ENCODE measurements around the gene SPOCK3. TPM values are rescaled to one million over a fixed set of nuclear protein-coding genes. Genes with fewer than 3 reads are reported as not detected.
"Not testable (repeated sequence)": the region's sequence is repeated elsewhere in the genome, so short reads cannot be mapped to it uniquely, and the experiment has no call there.

Gene SPOCK3
- total and polyA plus RNA-seq, 10 of the 15 experiments (the other 5 are each of a cell fraction or from before 2014, with no cell fraction given), result 0.06 to 0.39 (median 0.09) TPM; not detected in 5

GRCh38 chr4:166739215-166739614, 495.1 kb downstream of the SPOCK3 start:
- H3K4me2 ChIP-seq (ENCODE audit: control insufficient read depth, insufficient read depth); H3K27me3 ChIP-seq (replicated peaks in 1 of 2; ENCODE audit: control insufficient read depth in 2 of 2, insufficient read depth in 2 of 2, low read length in 1 of 2); H3K4me3 ChIP-seq; H2AFZ ChIP-seq (ENCODE audit: control insufficient read depth, low read depth, low read length); SMC1A ChIA-PET (ENCODE audit: uncharacterized antibody, unreplicated experiment); CTCF ChIA-PET; H3K4me1 ChIP-seq (ENCODE audit: control insufficient read depth, insufficient read depth, low read length); in situ Hi-C loops (cut with MboI); H4K20me1 ChIP-seq (ENCODE audit: control insufficient read depth, insufficient read depth); H3K79me2 ChIP-seq (ENCODE audit: control insufficient read depth, insufficient read depth, low read length); ATAC-seq; intact Hi-C loops (cut with micrococcal nuclease; ENCODE audit: unreplicated experiment); FAIRE-seq; H3K36me3 ChIP-seq (ENCODE audit: control insufficient read depth in 2 of 2, insufficient read depth in 2 of 2, low read length in 1 of 2); BruUV-seq (replicated peaks); POLR2A ChIA-PET; H3K9me3 ChIP-seq (replicated peaks; ENCODE audit: control insufficient read depth, insufficient read depth, low read length); H3K27ac ChIP-seq (ENCODE audit: control insufficient read depth, insufficient read depth); H3K9ac ChIP-seq (ENCODE audit: control insufficient read depth, insufficient read depth, low read length); DNase-seq (ENCODE audit: low read depth, low spot score); RAD21 ChIA-PET (ENCODE audit: unreplicated experiment): not testable (repeated sequence)
- 74% methylated on average over 4 of the region's 4 CpGs for WGBS (ENCODE audit: insufficient coverage, insufficient replicate concordance, low lambda C conversion rate, missing lambda C conversion rate)

- in situ Hi-C loops (cut with MboI), result no loop called here
- SMC1A ChIA-PET (ENCODE audit: uncharacterized antibody, unreplicated experiment), result interaction anchor here (1.0 kb wide), 1 partner anchor 15 kb away, joined by 3 read pairs; no protein-coding TSS in a partner anchor
- Histone ChIP-seq H3K9me3 (replicated peaks; ENCODE audit: control insufficient read depth, insufficient read depth, low read length) (no peaks in the 10 kb centered on the region; the same call in 2 of the 3 replicates), H3K36me3 (ENCODE audit: control insufficient read depth in 2 of 2, insufficient read depth in 2 of 2, low read length in 1 of 2) (no peaks in the 10 kb centered on the region), H3K9ac (ENCODE audit: control insufficient read depth, insufficient read depth, low read length) (no peak overlapping the region), H3K4me1 (ENCODE audit: control insufficient read depth, insufficient read depth, low read length) (no peaks in the 10 kb centered on the region), H3K4me2 (ENCODE audit: control insufficient read depth, insufficient read depth) (no peak overlapping the region), H3K4me3 (no peak overlapping the region), H3K79me2 (ENCODE audit: control insufficient read depth, insufficient read depth, low read length) (no peaks in the 10 kb centered on the region), H3K27ac (ENCODE audit: control insufficient read depth, insufficient read depth) (no peak overlapping the region), H4K20me1 (ENCODE audit: control insufficient read depth, insufficient read depth) (no peaks in the 10 kb centered on the region), H3K27me3 (replicated peaks in 1 of 2; ENCODE audit: control insufficient read depth in 2 of 2, insufficient read depth in 2 of 2, low read length in 1 of 2) (no peaks in the 10 kb centered on the region), H2AFZ (ENCODE audit: control insufficient read depth, low read depth, low read length) (no peak overlapping the region)
- no TSS peak for BruUV-seq (replicated peaks)
- RAD21 ChIA-PET (ENCODE audit: unreplicated experiment), result no interaction called here
- POLR2A ChIA-PET, result no interaction called here
- ATAC-seq, result no peak
- no peak for DNase-seq (ENCODE audit: low read depth, low spot score)
- CTCF ChIA-PET, result no interaction called here
- intact Hi-C loops (cut with micrococcal nuclease; ENCODE audit: unreplicated experiment), result no loop called here
- FAIRE-seq, result no peak
- TF ChIP-seq ZNF622 (IDR thresholded peaks at IDR 0.05), result no peak
- no peak for TF ChIP-seq NR2C2 (IDR thresholded peaks at IDR 0.05; ENCODE audit: borderline replicate concordance, control insufficient read depth, insufficient read length, low read depth)
- no peak for TF ChIP-seq TARDBP (IDR thresholded peaks at IDR 0.05; ENCODE audit: borderline replicate concordance)
- TF ChIP-seq PAX5 (IDR thresholded peaks at IDR 0.05; ENCODE audit: borderline replicate concordance, low read depth, low read length), result no peak
- TF ChIP-seq CHD2 (IDR thresholded peaks at IDR 0.05; ENCODE audit: borderline replicate concordance, low read depth, low read length), result no peak
- TF ChIP-seq JUND (IDR thresholded peaks at IDR 0.05; ENCODE audit: low read depth, low read length), result no peak
- no peak for TF ChIP-seq MTA2 (IDR thresholded peaks at IDR 0.05; ENCODE audit: low read depth)
- TF ChIP-seq BACH1 (IDR thresholded peaks at IDR 0.05; ENCODE audit: borderline replicate concordance), result no peak
- no peak for TF ChIP-seq NRF1 (conservative IDR thresholded peaks at IDR 0.05; ENCODE audit: low read depth, low read length)
- TF ChIP-seq ATF2 (IDR thresholded peaks at IDR 0.05; ENCODE audit: low read length), result no peak
- TF ChIP-seq SUPT20H (IDR thresholded peaks at IDR 0.05; ENCODE audit: borderline replicate concordance, control insufficient read depth, low read depth, low read length), result no peak
Observed at GRCh38 chr4:166737430-166737829, 496.9 kb downstream of the SPOCK3 start.

Data from GM12878 (cell line).